ENCODE results near the gene GBGT1. TPM values are rescaled to one million over a fixed set of nuclear protein-coding genes. Genes with fewer than 3 reads are reported as not detected.

The GBGT1 gene
- total and polyA plus RNA-seq, 2 experiments from 2014 or later, result 3.7 to 22.4 TPM

- H3K9me3 Mint-ChIP-seq, result no peaks in the 10 kb centered on the region; the same call in 2 of the 3 replicates
- Histone ChIP-seq H3K9me2 (ENCODE audit: insufficient read depth) (no peaks in the 10 kb centered on the region), H3K4me3 (no peak overlapping the region), H3K4me2 (no peak overlapping the region), H2AFZ (no peak overlapping the region), H3K27ac (ENCODE audit: low read depth) (no peak overlapping the region), H3K36me3 (ENCODE audit: insufficient read depth) (no peaks in the 10 kb centered on the region), H4K20me1 (replicated peaks; ENCODE audit: insufficient read depth) (no peaks in the 10 kb centered on the region), H3K4me1 (ENCODE audit: insufficient read depth) (no peaks in the 10 kb centered on the region), H3F3A (replicated peaks; ENCODE audit: low read depth) (no peaks in the 10 kb centered on the region), H3K79me2 (replicated peaks; ENCODE audit: insufficient read depth) (no peaks in the 10 kb centered on the region), H3K27me3 (ENCODE audit: insufficient read depth) (peaks cover 20% of the 10 kb centered on the region; the same call in 1 of the 2 replicates)
- no peak for DNase-seq (ENCODE audit: low spot score)
- peaks cover 26% of the 10 kb centered on the region for H3K27me3 Mint-ChIP-seq (ENCODE audit: insufficient read depth, low read depth, poor library complexity)
- no peak for ATAC-seq
- peaks cover 2% of the 10 kb centered on the region; the same call in 1 of the 3 replicates for H3K4me1 Mint-ChIP-seq
- no peak overlapping the region for H3K4me3 Mint-ChIP-seq
- H3K27ac Mint-ChIP-seq, result no peak overlapping the region
- TF ChIP-seq JUNB (IDR thresholded peaks at IDR 0.05; ENCODE audit: unreplicated experiment) (no peak), POLR2AphosphoS5 (IDR thresholded peaks at IDR 0.05; ENCODE audit: low read depth) (no peak), EZH2phosphoT487 (IDR thresholded peaks at IDR 0.05; ENCODE audit: unreplicated experiment) (no peak), CREB1 (CRISPR knock-in tag; IDR thresholded peaks at IDR 0.05; ENCODE audit: low read depth) (no peak)
- no peaks in the 10 kb centered on the region for H3K36me3 Mint-ChIP-seq (ENCODE audit: low read depth)
These were observed 39.2 kb upstream of the GBGT1 start for GRCh38 chr9:133202688-133203453.

GRCh38 chr9:133202145-133202513, 38.4 kb upstream of the GBGT1 start:
- H3K4me1 Mint-ChIP-seq, result peaks cover 2% of the 10 kb centered on the region; the same call in 1 of the 3 replicates
- peaks cover 20% of the 10 kb centered on the region; the same call in 1 of the 2 replicates for H3K27me3 ChIP-seq (ENCODE audit: insufficient read depth)
- H3K79me2 ChIP-seq (replicated peaks; ENCODE audit: insufficient read depth), result no peaks in the 10 kb centered on the region
- no peak overlapping the region for H2AFZ ChIP-seq
- no peaks in the 10 kb centered on the region for H3K36me3 ChIP-seq (ENCODE audit: insufficient read depth)
- TF ChIP-seq ZNF331 (CRISPR knock-in tag; IDR thresholded peaks at IDR 0.05; ENCODE audit: low read depth) (no peak), NANOG (IDR thresholded peaks at IDR 0.05; ENCODE audit: borderline replicate concordance) (no peak), EZH2 (IDR thresholded peaks at IDR 0.05; ENCODE audit: low read depth, unreplicated experiment) (no peak), CREB1 (CRISPR knock-in tag; IDR thresholded peaks at IDR 0.05; ENCODE audit: low read depth) (no peak), POLR2AphosphoS5 (IDR thresholded peaks at IDR 0.05; ENCODE audit: low read depth) (no peak), JUNB (IDR thresholded peaks at IDR 0.05; ENCODE audit: unreplicated experiment) (no peak)
- no peak overlapping the region for H3K27ac Mint-ChIP-seq
- H3F3A ChIP-seq (replicated peaks; ENCODE audit: low read depth), result no peaks in the 10 kb centered on the region
- no peaks in the 10 kb centered on the region for H3K9me2 ChIP-seq (ENCODE audit: insufficient read depth)
- H3K27ac ChIP-seq (ENCODE audit: low read depth), result no peak overlapping the region
- H3K4me3 ChIP-seq, result no peak overlapping the region
- H3K4me3 Mint-ChIP-seq, result no peak overlapping the region
- ATAC-seq (no peak), DNase-seq (ENCODE audit: low spot score) (no peak)
- H3K36me3 Mint-ChIP-seq (ENCODE audit: low read depth), result no peaks in the 10 kb centered on the region
- H3K4me1 ChIP-seq (ENCODE audit: insufficient read depth), result no peaks in the 10 kb centered on the region
- H3K4me2 ChIP-seq, result no peak overlapping the region
- H3K27me3 Mint-ChIP-seq (ENCODE audit: insufficient read depth, low read depth, poor library complexity), result peaks cover 26% of the 10 kb centered on the region
- H4K20me1 ChIP-seq (replicated peaks; ENCODE audit: insufficient read depth), result no peaks in the 10 kb centered on the region
- H3K9me3 Mint-ChIP-seq, result no peaks in the 10 kb centered on the region; the same call in 2 of the 3 replicates

DNA sequence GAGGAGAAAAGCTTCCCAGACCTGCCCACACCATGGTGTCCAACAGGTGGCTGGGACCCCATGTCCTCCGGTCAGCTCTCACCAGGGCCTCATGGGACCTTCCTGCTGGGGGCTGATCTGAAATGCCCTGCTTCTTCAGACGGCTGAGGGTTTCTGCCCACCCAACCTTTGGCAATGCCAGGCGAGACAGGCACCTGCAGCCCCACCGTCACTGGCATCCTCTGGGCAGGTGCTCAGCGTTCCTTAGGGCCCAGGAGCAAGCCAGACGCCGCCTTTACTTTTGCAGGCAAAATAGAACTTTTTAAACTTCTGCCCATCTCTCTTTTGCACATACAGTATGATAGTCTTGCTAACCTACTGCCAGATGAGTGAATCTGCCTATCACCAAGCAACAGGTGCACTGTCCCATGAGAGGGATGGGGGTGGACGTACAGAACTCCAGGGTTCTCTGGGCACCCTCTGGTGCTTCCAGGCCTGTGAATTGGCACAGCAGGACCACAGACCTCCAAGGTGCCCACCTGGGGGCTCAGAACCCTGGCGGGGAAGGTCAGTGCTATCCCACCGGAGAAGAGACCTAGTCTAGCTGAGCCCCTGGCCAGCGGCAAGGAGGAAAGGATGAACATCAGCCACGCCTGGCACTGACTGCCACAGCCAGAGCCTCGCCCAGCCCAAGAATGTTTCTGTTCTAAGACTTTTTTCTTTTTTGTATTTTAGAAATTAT, 37.9 kb upstream of the GBGT1 start:
- Mint-ChIP-seq H3K4me3 (no peak overlapping the region), H3K27ac (no peak overlapping the region), H3K27me3 (ENCODE audit: insufficient read depth, low read depth, poor library complexity) (peaks cover 26% of the 10 kb centered on the region), H3K9me3 (no peaks in the 10 kb centered on the region; the same call in 2 of the 3 replicates), H3K36me3 (ENCODE audit: low read depth) (no peaks in the 10 kb centered on the region), H3K4me1 (peaks cover 2% of the 10 kb centered on the region; the same call in 1 of the 3 replicates)
- ATAC-seq (no peak), DNase-seq (ENCODE audit: low spot score) (no peak)
- Histone ChIP-seq H3K4me3 (no peak overlapping the region), H3K4me1 (ENCODE audit: insufficient read depth) (no peaks in the 10 kb centered on the region), H3K27me3 (ENCODE audit: insufficient read depth) (peaks cover 18% of the 10 kb centered on the region; the same call in 1 of the 2 replicates), H3K4me2 (no peak overlapping the region), H3K9me2 (ENCODE audit: insufficient read depth) (no peaks in the 10 kb centered on the region), H4K20me1 (replicated peaks; ENCODE audit: insufficient read depth) (no peaks in the 10 kb centered on the region), H3K79me2 (replicated peaks; ENCODE audit: insufficient read depth) (no peaks in the 10 kb centered on the region), H3K27ac (ENCODE audit: low read depth) (no peak overlapping the region), H3F3A (replicated peaks; ENCODE audit: low read depth) (no peaks in the 10 kb centered on the region), H3K36me3 (ENCODE audit: insufficient read depth) (no peaks in the 10 kb centered on the region), H2AFZ (no peak overlapping the region)
- TF ChIP-seq EZH2 (IDR thresholded peaks at IDR 0.05; ENCODE audit: low read depth, unreplicated experiment) (no peak), POLR2AphosphoS5 (IDR thresholded peaks at IDR 0.05; ENCODE audit: low read depth) (no peak), REST (IDR thresholded peaks at IDR 0.05; ENCODE audit: unreplicated experiment) (no peak), ZNF114 (CRISPR knock-in tag; IDR thresholded peaks at IDR 0.05) (no peak)
- TF ChIP-seq, protein P1, sequence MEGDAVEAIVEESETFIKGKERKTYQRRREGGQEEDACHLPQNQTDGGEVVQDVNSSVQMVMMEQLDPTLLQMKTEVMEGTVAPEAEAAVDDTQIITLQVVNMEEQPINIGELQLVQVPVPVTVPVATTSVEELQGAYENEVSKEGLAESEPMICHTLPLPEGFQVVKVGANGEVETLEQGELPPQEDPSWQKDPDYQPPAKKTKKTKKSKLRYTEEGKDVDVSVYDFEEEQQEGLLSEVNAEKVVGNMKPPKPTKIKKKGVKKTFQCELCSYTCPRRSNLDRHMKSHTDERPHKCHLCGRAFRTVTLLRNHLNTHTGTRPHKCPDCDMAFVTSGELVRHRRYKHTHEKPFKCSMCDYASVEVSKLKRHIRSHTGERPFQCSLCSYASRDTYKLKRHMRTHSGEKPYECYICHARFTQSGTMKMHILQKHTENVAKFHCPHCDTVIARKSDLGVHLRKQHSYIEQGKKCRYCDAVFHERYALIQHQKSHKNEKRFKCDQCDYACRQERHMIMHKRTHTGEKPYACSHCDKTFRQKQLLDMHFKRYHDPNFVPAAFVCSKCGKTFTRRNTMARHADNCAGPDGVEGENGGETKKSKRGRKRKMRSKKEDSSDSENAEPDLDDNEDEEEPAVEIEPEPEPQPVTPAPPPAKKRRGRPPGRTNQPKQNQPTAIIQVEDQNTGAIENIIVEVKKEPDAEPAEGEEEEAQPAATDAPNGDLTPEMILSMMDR (conservative IDR thresholded peaks at IDR 0.05; ENCODE audit: low read depth in 2 of 2), result no peak
- TF ChIP-seq, protein P2, sequence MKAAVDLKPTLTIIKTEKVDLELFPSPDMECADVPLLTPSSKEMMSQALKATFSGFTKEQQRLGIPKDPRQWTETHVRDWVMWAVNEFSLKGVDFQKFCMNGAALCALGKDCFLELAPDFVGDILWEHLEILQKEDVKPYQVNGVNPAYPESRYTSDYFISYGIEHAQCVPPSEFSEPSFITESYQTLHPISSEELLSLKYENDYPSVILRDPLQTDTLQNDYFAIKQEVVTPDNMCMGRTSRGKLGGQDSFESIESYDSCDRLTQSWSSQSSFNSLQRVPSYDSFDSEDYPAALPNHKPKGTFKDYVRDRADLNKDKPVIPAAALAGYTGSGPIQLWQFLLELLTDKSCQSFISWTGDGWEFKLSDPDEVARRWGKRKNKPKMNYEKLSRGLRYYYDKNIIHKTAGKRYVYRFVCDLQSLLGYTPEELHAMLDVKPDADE (IDR thresholded peaks at IDR 0.05), result no peak

Data from GM23338 (cell line).